ENCODE data around the gene NUDT8. TPM values are rescaled to one million over a fixed set of nuclear protein-coding genes. Genes with fewer than 3 reads are reported as not detected.
"Not testable (repeated sequence)": the region's sequence is repeated elsewhere in the genome, so short reads cannot be mapped to it uniquely, and the experiment has no call there.

Gene NUDT8
- total and polyA plus RNA-seq, 2 experiments from 2014 or later, result 4.1 to 4.8 TPM

DNA sequence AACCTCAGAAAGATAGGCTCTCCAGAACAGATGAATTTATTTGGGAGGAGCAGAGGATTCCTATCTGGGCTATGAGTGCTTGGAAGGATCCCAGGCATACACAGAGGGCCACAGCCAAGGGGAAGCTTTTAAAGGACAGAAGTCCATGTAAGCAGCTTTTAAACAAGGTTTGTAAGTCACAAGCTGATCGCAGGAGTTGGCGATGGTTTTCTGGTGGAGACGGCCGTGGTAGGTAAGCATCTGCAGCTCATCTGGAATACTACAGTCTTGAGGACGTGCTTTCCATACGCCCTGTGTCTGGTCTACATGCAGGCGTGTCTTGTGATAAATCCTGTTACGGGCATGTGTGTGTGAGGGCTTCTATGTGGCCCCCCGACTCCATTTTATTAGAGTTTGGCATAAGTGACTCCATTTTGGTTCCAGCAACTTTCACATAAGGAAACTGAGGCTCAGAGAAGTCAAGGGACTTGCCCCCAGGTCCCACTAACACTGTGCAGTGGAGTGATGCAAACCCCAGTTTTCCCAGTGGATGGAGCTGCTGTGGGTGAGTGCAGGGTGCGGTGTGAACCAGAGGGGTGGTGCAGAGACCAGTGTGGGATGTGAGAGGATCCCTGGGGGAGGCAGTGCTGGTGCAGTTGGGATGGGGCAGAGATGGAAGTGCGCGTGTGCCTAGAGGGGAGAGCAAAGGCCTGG lies 32.6 kb upstream of the NUDT8 start:
- Histone ChIP-seq H4K20me1 (ENCODE audit: insufficient read depth) (no peaks in the 10 kb centered on the region), H3K27ac (no peak overlapping the region), H3K9me2 (ENCODE audit: insufficient read depth) (no peaks in the 10 kb centered on the region), H3K4me3 (no peak overlapping the region), H3K9me3 (ENCODE audit: low read depth) (no peaks in the 10 kb centered on the region), H3F3A (ENCODE audit: insufficient read depth) (peaks cover 5% of the 10 kb centered on the region), H3K27me3 (replicated peaks; ENCODE audit: insufficient read depth) (peaks cover 15% of the 10 kb centered on the region), H3K9ac (no peak overlapping the region), H3K4me1 (ENCODE audit: insufficient read depth) (0 out of 2 replicates have a peak, but pooled peaks cover 4% of the 10 kb centered on the region), H3K79me2 (ENCODE audit: insufficient read depth) (no peaks in the 10 kb centered on the region), H2AFZ (no peak overlapping the region), H3K36me3 (ENCODE audit: low read depth) (no peaks in the 10 kb centered on the region), H3K4me2 (ENCODE audit: unreplicated experiment) (no peak overlapping the region)
- 41 to 43% methylated on average over 12 of the region's 12 CpGs for WGBS, 2 experiments (ENCODE audit: low coverage in 1 of 2, low lambda C conversion rate in 2 of 2, missing lambda C conversion rate in 2 of 2)
- DNase-seq, result no peak
- in situ Hi-C loops (cut with MboI), result no loop called here
- TF ChIP-seq EZH2phosphoT487 (IDR thresholded peaks at IDR 0.05; ENCODE audit: insufficient read depth, low read depth) (no peak), EZH2 (IDR thresholded peaks at IDR 0.05; ENCODE audit: insufficient read depth, poor library complexity, severe bottlenecking) (no peak)

DNA sequence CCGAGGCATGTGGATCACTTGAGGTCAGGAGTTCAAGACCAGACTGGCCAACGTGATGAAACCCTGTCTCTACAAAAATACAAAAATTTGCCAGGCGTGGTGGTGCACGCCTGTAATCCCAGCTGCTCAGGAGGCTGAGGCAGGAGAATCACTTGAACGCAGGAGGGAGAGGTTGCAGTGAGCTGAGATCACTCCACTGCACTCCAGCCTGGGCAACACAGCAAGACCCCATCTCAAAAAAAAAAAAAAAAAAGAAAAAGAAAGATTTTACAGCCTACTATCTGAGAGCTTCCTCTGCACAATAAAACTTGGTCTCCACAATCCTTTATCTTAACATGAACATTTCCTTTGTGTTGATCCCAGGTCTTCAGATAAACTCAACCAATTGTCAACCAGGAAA lies 31.0 kb upstream of the NUDT8 start:
- H3K4me3 ChIP-seq; in situ Hi-C loops (cut with MboI): not testable (repeated sequence)
- 34 to 36% methylated on average over 5 of the region's 5 CpGs for WGBS, 2 experiments (ENCODE audit: low coverage in 1 of 2, low lambda C conversion rate in 2 of 2, missing lambda C conversion rate in 2 of 2)

GRCh38 chr11:67659651-67660165 lies 30.0 kb upstream of the NUDT8 start:
- H3F3A ChIP-seq (ENCODE audit: insufficient read depth); H3K79me2 ChIP-seq (ENCODE audit: insufficient read depth); H2AFZ ChIP-seq; H3K27ac ChIP-seq; in situ Hi-C loops (cut with MboI); H3K9me2 ChIP-seq (ENCODE audit: insufficient read depth); H3K4me1 ChIP-seq (ENCODE audit: insufficient read depth); DNase-seq; H4K20me1 ChIP-seq (ENCODE audit: insufficient read depth); H3K9ac ChIP-seq; H3K4me2 ChIP-seq (ENCODE audit: unreplicated experiment); H3K9me3 ChIP-seq (ENCODE audit: low read depth); H3K36me3 ChIP-seq (ENCODE audit: low read depth); H3K4me3 ChIP-seq: not testable (repeated sequence)
- peaks cover 15% of the 10 kb centered on the region for H3K27me3 ChIP-seq (replicated peaks; ENCODE audit: insufficient read depth)
- WGBS, 2 experiments (ENCODE audit: low coverage in 1 of 2, low lambda C conversion rate in 2 of 2, missing lambda C conversion rate in 2 of 2), result 30 to 43% methylated on average over 5 of the region's 5 CpGs

More for the DNA sequence above, 31.0 kb upstream of the NUDT8 start:
- H3F3A ChIP-seq (ENCODE audit: insufficient read depth); H3K9me3 ChIP-seq (ENCODE audit: low read depth); H3K9me2 ChIP-seq (ENCODE audit: insufficient read depth); H3K4me2 ChIP-seq (ENCODE audit: unreplicated experiment); H3K27ac ChIP-seq; H3K4me1 ChIP-seq (ENCODE audit: insufficient read depth); H3K9ac ChIP-seq; H2AFZ ChIP-seq; H3K79me2 ChIP-seq (ENCODE audit: insufficient read depth); H3K36me3 ChIP-seq (ENCODE audit: low read depth); H4K20me1 ChIP-seq (ENCODE audit: insufficient read depth); DNase-seq: not testable (repeated sequence)
- peaks cover 15% of the 10 kb centered on the region for H3K27me3 ChIP-seq (replicated peaks; ENCODE audit: insufficient read depth)

- Histone ChIP-seq H4K20me1 (ENCODE audit: insufficient read depth) (no peaks in the 10 kb centered on the region), H3K79me2 (ENCODE audit: insufficient read depth) (no peaks in the 10 kb centered on the region), H3K36me3 (ENCODE audit: low read depth) (no peaks in the 10 kb centered on the region), H3K27ac (no peak overlapping the region), H3K9ac (no peak overlapping the region), H3K4me1 (ENCODE audit: insufficient read depth) (0 out of 2 replicates have a peak, but pooled peaks cover 4% of the 10 kb centered on the region), H3K27me3 (replicated peaks; ENCODE audit: insufficient read depth) (peaks cover 19% of the 10 kb centered on the region), H3K9me2 (ENCODE audit: insufficient read depth) (no peaks in the 10 kb centered on the region), H2AFZ (no peak overlapping the region), H3F3A (ENCODE audit: insufficient read depth) (peaks cover 7% of the 10 kb centered on the region), H3K4me2 (ENCODE audit: unreplicated experiment) (no peak overlapping the region), H3K4me3 (no peak overlapping the region), H3K9me3 (ENCODE audit: low read depth) (no peaks in the 10 kb centered on the region)
- TF ChIP-seq EZH2phosphoT487 (IDR thresholded peaks at IDR 0.05; ENCODE audit: insufficient read depth, low read depth), result no peak
- TF ChIP-seq EZH2 (IDR thresholded peaks at IDR 0.05; ENCODE audit: insufficient read depth, poor library complexity, severe bottlenecking), result no peak
- no peak for DNase-seq
- 15 to 22% methylated on average over 3 of the region's 3 CpGs for WGBS, 2 experiments (ENCODE audit: low coverage in 1 of 2, low lambda C conversion rate in 2 of 2, missing lambda C conversion rate in 2 of 2)
- in situ Hi-C loops (cut with MboI), result no loop called here
Observed at GRCh38 chr11:67657300-67657699, 27.6 kb upstream of the NUDT8 start.
